GM18861 (cell line): ENCODE results near the gene ARIH1.

ENCODE experiments used
- ATAC-seq: cut with Tn5 transposase; IDR thresholded peaks from one replicate; pipeline ENCODE4 v1.9.1; 2021; ENCODE audit not compliant: unreplicated experiment

Gene ARIH1

DNA sequence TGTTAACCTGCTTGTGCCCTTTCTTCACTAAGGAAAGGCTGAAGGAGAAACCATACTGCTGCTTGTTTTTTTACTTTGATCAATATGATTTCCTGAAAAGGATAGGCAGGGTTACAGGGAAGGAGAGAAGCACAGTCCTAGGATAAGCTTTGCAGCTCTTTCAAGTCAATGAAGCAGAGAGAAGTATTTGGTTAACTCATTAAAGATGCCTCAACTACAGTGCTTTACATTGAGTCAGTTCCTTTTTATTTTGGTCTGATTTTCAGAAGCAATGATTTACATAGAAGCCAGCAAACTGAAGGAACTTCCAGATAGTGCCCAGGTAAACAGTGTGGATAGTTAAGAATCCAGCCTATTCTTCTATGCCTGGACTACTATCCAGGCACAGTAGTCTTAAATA lies 64.8 kb downstream of the ARIH1 start:
- ATAC-seq: no peak

DNA sequence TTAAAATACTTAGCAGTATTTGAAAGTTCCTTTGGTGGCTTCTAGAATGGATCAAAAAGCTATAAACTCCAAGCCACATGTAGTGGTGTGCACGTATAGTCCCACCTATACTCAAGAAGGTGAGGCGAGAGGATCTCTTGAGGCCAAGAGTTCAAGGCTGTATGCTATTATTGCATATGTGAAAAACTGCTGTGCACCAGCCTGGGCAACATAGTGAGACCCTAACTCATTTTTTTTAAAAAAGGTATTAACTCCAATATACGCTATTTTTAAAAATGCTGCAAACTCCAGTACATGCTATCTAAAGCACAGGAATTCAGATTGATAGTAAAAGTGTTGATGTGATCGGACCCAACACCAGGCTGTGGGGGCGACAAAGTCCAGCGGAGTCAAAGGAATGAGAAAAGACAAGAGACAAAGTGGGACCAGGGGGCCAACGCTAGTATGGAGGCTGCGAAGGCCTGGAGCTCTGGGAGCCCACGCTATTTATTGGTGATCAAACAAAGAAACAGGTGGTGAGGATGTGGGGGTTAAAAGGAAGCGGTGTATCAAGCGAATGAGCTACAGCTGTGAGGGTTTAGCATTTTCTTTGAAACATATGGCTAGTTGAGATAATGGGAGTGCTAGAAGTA lies 66.6 kb downstream of the ARIH1 start:
- no peak for ATAC-seq

DNA sequence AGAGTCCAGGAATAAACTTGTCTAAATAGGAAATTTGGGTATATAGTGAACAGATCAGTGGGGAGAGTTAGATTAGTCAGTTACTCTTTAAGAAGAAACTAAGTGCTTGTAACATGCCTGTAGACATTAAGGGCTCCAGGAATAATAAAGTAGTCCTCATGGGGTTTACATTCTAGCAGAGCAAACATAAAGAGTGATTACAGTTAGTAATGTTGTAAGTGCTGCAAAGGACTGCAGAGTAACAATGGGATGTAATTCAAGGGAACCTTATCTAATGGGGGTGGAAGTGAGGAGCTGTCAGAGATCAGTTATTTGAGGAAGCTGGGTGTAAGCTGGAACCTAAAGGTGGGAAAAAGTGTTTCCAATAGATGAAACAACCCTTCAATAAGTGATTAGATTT lies 67.5 kb downstream of the ARIH1 start:
- ATAC-seq: no peak

DNA sequence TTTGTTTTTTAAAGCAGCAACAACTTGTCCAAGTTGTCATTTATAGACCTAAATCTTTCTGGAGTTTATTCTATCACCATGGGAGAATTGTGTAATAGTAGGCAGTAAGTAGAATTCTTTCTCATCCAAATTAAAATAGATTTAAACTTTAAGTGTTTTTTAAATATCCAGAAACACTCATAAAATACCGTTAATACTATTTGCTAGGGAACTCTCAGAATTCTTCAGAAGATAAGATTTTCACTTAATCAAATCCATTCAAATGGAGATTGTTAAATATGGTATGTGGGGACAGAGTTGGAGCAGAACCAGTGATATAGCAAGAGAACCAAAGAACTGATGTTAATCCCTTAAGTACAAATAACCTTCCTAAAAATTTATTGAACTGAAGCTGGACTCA lies 71.0 kb downstream of the ARIH1 start:
- ATAC-seq: no peak

DNA sequence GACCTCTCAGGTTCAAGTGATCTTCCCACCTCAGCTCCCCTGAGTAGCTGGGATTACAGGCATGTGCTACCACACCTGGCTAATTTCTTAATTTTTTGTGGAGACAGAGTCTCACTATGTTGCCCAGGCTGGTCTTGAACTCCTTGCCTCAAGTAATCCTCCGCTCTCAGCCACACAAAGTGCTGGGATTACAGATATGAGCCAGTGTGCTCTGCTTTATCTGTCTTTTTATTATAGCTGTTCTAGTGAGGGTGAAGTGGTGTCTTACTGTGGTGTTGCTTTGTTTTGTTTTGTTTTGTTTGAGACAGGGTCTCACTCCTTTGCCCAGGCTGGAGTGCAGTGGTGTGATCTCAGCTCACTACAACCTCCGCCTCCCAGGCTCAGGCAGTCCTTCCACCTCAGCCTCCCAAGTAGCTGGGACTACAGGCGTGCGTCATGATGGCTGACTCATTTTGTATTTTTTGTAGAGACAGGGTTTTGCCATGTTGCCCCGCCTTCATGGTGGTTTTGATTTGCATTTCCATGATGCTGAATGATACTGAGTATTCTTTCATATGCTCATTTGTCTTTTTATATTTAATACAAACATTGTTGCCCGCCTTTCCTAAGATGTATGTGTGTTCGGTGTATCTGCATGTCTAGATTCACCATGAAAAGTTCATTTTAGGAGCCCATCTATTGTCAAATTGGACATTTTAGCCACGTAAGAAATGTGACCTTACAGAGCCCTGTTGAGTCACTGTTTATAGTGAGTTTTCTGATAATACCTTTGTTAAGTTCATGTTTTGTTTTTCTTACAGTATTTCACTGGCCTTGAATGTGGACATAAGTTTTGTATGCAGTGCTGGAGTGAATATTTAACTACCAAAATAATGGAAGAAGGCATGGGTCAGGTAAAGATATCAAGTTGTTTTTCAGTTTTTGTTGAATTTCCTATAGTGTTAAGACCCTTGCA lies 80.6 kb downstream of the ARIH1 start:
- no peak for ATAC-seq

DNA sequence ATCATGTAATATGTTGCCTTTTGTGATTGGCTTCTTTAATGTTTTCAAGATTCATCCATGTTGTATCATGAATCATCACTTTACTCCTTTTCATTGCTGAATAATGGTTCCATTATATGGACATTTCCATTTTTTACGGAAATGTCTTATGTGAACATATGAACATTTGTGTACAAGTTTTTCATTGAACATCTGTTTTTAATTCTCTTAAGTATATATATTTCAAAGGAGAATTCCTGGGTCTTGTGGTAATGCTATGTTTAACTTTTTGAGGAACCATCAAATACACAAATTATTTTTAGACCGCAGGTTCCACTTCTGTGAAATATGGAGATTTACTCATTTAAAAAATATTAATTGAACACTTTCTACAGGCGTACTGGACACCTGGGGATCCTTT lies 85.7 kb downstream of the ARIH1 start:
- no peak for ATAC-seq

DNA sequence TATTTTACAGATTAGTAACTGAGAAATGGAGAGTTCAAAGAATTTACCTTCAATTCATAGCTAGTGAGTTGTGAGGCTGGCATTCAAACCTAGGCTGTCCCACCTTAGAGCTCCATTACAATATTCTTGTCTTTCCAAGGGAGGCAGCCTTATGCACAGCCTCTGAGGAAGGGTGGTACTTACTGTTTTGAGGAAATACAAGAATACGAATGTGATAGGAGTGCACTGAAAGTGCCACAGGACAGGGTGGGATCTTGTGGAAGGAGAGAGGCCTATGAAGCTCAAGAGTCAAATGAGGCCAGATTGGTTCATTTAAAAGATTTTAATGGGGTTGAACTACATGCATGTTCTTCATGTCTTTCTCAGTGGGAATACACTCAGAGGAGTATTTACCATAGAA lies 86.3 kb downstream of the ARIH1 start:
- no peak for ATAC-seq

DNA sequence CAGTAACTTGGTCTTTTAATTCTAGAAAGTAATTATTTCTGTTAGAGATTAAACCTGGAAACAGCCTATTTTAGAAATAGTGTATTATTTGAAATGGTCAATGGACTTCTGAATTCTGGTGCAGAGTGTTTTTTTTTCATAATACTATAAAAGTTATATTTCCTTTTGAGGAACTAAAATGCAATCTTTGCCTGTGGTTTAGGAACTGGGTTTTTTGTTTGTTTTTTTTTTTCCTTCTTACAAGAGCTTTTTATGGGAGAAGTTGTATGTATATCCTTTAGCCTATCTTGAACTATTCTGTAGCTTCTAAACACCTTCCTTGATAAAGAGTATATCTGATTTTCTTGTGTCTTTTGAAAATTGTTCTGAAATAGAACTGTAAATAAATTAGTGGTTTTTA lies 88.3 kb downstream of the ARIH1 start:
- no peak for ATAC-seq

DNA sequence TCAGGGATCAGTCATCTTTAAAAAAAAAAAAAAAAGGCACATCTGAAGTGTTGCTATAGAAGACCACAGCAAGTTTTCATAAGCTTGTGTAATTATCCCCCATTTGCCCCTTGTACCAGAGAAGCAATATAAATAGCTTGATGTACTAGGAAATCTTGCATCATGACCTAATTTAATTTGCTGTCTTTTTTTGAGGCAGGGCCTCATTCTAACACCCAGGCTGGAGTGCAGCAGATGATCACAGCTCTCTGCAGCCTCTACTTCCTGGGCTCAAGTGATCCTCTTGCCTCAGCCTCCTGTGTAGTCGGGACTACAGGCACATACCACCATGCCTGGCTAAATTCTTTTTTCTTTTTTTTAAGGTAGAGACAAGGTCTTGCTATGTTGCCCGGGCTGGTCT lies 88.7 kb downstream of the ARIH1 start:
- no peak for ATAC-seq

DNA sequence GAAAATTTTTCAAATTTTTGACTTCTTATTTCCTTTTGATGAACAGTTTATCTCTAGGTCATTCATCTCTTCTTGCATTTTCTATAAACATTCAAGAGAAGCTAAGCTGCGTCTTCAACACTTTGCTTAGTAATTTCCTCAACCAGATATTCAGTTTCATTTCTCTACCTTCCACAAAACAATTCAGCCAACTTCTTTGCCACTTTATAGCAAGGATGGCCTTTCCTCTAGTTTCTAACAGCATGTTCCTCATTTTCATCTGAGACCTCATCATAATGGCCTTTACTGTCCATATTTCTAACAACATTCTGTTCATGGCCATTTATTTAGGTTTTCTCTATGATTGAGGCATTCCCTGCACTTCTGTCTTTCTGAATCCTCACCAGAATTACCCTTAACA lies 90.0 kb downstream of the ARIH1 start:
- ATAC-seq: no peak

DNA sequence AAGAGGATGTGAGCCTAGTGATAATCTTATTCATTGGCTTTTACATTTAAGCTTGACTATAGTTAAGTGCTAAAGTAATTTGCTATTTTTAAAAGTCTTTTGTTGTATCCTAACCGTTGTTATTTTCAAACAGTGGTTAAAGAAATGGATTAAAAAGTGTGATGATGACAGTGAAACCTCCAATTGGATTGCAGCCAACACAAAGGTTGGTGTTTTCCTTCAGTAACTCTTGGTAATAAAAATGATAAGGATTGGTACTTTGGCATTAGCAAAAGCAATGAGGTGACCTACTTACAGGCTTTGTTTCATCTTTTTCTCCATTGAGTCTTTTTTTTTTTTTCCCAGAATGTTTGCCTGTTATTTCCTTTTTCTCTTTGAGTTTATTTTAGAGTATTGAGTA lies 92.8 kb downstream of the ARIH1 start:
- no peak for ATAC-seq

DNA sequence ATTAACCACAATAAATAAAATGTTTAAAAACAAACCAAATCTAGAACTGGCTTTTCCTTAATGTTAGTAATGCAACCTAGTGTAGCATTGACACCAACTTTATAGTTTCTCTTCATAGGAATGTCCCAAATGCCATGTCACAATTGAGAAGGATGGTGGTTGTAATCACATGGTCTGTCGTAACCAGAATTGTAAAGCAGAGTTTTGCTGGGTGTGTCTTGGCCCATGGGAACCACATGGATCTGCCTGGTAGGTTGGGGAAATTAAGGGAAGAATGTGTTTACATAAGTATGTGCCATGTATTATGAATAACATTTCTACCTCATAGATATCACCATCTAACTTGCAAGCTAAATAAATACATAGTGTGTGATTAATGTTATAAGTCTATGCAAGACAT lies 95.9 kb downstream of the ARIH1 start:
- ATAC-seq: no peak

DNA sequence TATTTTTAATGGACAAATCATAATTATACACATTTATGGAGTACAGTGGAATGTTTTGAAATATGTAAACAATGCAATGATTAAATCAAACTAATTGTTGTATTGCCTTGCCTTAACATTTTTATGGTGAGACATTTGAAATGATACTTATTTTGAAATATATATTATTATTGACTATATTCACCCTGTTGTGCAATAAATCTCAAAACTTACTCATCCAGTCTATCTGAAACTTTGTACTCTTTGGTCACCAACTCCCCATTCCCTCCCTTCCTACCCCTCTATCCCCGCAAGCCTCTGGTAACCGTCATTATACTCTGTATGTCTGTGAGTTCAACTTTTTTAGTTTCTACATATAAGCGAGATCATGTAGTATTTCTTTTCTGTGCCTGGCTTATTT lies 105.7 kb downstream of the ARIH1 start:
- no peak for ATAC-seq

DNA sequence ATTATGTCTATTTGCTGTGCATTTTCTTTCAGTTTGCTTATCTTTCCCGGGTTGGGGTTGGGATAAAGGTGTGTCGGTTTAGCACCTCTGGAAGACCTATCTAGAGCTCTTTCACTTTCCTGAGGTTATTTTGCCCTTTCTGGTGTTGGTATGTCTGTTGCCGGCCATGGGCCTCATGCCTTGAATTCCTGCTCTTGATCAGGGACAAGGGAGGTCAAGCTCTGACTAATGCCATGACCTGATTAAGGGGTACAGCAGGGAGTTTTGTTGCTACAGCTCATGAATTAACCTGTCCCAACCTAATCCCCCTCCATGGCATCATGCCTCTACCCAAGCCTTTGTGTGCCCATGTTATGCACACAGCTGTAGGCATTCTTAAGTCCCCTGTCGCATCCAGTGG lies 109.9 kb downstream of the ARIH1 start:
- ATAC-seq: no peak

DNA sequence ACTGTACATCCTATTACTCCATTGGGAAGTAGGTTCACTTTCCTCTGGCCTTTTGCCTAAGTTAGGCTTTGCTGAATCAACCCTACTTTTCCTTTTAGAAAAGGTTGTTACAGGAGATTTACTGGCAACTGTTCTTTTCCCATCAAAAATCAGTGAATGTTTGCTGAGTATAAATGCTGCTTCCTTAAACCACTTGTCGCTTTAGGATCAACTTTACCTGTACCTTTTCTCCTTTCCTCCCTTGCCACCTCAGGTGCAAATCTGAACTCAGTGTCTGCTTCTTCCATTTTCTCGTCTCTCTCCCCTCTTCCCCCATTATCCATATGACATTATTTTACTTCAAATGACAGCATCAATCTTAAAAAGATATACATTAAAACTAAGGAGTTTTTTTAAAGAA lies 110.9 kb downstream of the ARIH1 start:
- ATAC-seq: no peak

DNA sequence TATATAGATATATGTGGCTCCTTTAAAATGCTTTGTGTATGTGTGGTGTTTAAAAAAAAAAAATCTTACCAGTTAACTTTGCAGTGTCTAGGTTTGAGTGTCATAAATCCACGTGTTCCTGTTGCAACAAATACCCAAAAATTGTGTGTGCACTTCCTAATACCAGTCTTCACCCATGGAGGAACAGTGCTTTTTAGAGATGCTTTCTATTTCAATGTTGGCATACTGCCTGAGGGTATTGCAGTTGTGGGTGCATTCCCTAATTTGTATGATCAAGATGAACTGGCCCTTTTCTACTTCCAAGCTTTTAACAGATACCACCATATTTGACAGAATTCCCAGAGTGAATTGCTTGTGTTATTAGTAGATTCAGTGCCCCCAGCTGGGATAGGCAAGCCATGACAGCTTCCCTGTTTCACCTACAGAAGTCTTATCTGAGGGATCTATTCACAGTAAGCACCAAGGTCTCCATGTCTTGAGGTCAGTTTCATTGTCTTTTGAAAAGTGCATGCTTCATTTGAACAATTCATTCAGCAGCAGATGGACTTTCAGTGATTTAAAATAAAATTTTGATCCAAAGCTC lies 111.4 kb downstream of the ARIH1 start:
- no peak for ATAC-seq

DNA sequence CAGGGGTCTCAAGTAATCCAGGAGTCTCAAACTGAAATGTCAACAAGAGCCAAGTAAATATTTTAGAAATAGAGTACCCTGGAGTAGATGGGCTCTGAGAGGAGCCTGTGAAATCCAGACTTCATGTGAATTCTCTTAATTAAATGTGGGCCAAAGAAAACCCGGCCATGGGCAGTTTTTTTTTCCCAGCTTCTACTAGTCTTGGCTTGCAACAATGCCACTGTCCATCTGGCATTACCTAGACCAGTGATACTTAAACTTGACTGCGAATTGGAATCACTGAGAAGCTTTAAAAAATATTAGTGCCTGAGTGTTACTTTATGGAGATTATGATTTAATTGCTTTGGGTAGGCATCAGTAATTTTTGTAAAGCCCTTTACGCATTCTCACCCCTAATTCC lies 114.0 kb downstream of the ARIH1 start:
- no peak for ATAC-seq

DNA sequence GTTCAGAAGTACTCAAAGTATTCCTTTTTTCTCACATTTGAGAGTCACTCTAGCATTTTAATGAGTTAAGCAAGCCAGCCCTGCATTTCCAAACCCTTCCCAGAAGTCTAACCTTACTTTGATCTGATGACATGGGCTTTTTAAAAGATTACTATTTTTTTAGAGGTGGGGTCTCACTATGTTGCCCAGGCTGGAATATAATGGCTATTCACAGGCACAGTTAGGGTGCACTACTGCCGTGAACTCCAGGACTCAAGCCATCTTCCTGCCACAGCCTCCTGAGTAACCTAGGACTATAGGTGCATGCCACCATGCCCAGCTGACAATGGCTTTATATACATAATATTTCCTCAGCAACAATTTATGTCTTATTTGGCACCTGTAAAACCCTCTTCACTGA lies 116.3 kb downstream of the ARIH1 start:
- ATAC-seq: no peak

DNA sequence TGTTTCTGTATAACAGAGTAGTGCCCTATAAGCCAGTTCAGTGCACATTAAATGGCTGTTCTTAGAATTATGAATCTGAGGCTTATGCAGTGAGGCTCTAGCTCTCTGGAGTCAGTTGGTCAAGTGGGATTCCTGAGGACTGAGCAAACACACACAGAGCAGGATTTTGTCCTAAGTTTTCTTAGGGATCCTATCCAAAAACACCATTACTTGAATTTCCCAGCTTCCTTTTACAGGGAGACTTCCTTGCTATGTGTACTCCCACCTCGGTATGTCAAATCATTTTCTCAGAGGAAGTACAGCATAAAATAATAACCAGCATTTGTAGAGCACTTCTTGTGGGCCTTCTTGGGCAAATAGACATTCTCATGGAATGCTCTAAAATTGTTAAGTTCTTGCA lies 117.2 kb downstream of the ARIH1 start:
- ATAC-seq: no peak

DNA sequence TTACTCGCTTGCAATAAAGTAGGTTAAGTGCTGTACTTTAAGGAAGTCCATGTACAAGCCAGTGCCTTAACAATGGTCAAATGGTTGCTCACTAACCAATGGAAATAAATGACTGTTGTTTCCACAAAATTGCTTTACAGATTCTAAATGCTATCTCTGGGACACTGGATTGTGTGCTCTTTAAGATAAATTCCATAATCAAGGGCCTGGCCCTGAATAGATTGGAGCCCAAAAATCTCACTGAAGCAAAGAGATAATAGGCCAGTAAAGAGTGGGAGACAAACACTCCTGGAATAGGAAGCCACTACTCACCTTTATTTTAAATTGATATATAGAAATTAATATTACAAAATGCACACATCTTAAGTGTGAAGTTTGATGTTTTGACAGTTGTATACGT lies 118.0 kb downstream of the ARIH1 start:
- no peak for ATAC-seq

DNA sequence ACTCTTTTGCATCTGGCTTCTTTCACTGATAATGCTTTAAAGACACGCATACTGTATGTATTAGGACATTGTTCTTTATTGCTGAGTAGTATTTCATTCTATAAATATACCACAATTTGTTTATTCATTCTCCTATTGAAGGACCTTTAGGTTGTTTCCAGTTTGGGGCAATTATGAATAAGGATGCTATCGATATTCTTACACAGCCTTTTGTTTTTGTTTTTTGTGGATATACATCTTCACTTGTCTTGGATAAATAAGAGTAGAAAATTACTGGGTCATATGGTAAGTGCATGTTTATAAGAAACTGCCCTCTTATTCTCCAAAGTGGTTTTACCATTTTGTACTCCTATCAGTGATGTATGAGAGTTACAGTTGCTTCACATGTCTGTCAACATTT lies 118.5 kb downstream of the ARIH1 start:
- no peak for ATAC-seq

DNA sequence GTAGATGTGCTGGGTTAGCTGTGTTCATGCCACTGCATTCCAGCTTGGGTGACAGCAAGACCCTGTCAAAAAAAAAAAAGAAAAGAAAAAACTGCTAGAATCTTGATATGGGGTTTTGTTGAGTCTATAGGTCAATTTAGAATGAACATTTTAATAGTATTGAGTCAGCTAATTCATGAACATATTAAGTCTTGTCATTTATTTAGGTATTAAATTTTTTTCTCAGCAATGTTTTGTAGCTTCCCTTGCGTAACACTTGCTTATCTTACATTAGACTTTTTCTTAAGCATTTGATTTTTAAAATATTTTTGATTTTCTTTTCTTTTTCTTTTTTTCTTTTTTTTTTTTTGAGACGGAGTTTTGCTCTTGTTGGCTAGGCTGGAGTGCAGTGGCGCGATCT lies 119.7 kb downstream of the ARIH1 start:
- no peak for ATAC-seq
